H1 (cell line): ENCODE measurements around the gene MIB1. TPM values are rescaled to one million over a fixed set of nuclear protein-coding genes. Genes with fewer than 3 reads are reported as not detected.

Experiments
- CTCF ChIA-PET: fragments of 300-600 bp; sonication (Branson Sonifier 250); formaldehyde crosslinking; loops from one replicate; lab custom pipeline; 2021; ENCODE audit not compliant: partially characterized antibody; lab: Charles Lee
- POLR2A ChIA-PET: fragments of 300-600 bp; sonication (Branson Sonifier 250); formaldehyde crosslinking; loops from one replicate; lab custom pipeline; 2021; ENCODE audit warnings: inconsistent platforms; ENCODE audit not compliant: partially characterized antibody; lab: Charles Lee
- DNase-seq, 2 experiments: peaks; one replicate each; pipeline versions ENCODE4 v3.0.0 to v3.0.0-alpha.2; 2010 to 2022; ENCODE audit warnings: low spot score in 2 of 2, low read depth in 1 of 2, mixed read lengths in 1 of 2
- FAIRE-seq: peaks from 2 replicates; lab custom pipeline; 2011; peaks lifted over from hg19 to GRCh38; lab: Jason Lieb, UNC
- H2AFZ ChIP-seq: 2 replicates; pipeline ENCODE4 v1.8.1; 2012; ENCODE audit warnings: low read length, inconsistent platforms
- H2AK5ac ChIP-seq: 2 replicates; pipeline ENCODE4 v1.6.1; 2013; ENCODE audit warnings: low read depth, low read length
- H2BK120ac ChIP-seq: replicated peaks from 2 replicates; pipeline ENCODE3; 2013; ENCODE audit warnings: low read depth, low read length, inconsistent platforms
- H2BK12ac ChIP-seq: 2 replicates; pipeline ENCODE4 v1.6.1; 2013; ENCODE audit warnings: low read depth, low read length
- H2BK15ac ChIP-seq: 2 replicates; pipeline ENCODE4 v1.6.1; 2013; ENCODE audit warnings: low read length
- H2BK20ac ChIP-seq: 2 replicates; pipeline ENCODE4 v1.6.1; 2013; ENCODE audit warnings: low read length
- H2BK5ac ChIP-seq: 2 replicates; pipeline ENCODE4 v1.6.1; 2013; ENCODE audit warnings: low read depth, low read length
- H3K14ac ChIP-seq: 2 replicates; pipeline ENCODE4 v1.6.1; 2013; ENCODE audit warnings: inconsistent platforms; ENCODE audit not compliant: insufficient read length
- H3K18ac ChIP-seq: 2 replicates; pipeline ENCODE4 v1.6.1; 2013; ENCODE audit warnings: low read length; ENCODE audit errors: extremely low read depth
- H3K23ac ChIP-seq: 2 replicates; pipeline ENCODE4 v1.6.1; 2013; ENCODE audit warnings: inconsistent platforms; ENCODE audit not compliant: insufficient read length
- H3K23me2 ChIP-seq: 2 replicates; pipeline ENCODE4 v1.6.1; 2013; ENCODE audit warnings: low read depth, low read length
- H3K27ac ChIP-seq: 2 replicates; pipeline ENCODE4 v1.6.1; 2011; ENCODE audit warnings: low read depth, low read length, inconsistent platforms
- H3K27me3 ChIP-seq, 4 experiments: replicated peaks in 1 of 4; 1 replicate in 1 of 4; 2 replicates in 3 of 4; pipeline versions ENCODE4 v1.6.1 to v1.8.1; 2011 to 2013; ENCODE audit warnings: low read length in 3 of 4, mild to moderate bottlenecking in 3 of 4, inconsistent platforms in 2 of 4, mixed read lengths in 2 of 4, moderate library complexity in 1 of 4; ENCODE audit not compliant: control insufficient read depth in 3 of 4, insufficient read depth in 3 of 4; ENCODE audit errors: extremely low read depth in 1 of 4
- H3K36me3 ChIP-seq, 4 experiments: 2 replicates each; pipeline versions ENCODE4 v1.6.1 to v1.8.1; 2011 to 2013; ENCODE audit warnings: mild to moderate bottlenecking in 4 of 4, low read length in 3 of 4, moderate library complexity in 2 of 4, control low read depth in 1 of 4, inconsistent platforms in 1 of 4; ENCODE audit not compliant: insufficient read depth in 4 of 4, control insufficient read depth in 2 of 4
- H3K4ac ChIP-seq: replicated peaks from 2 replicates; pipeline ENCODE3; 2013; ENCODE audit warnings: low read length, low read depth, mixed read lengths, inconsistent platforms; ENCODE audit not compliant: insufficient read length
- H3K4me1 ChIP-seq, 4 experiments: replicated peaks in 1 of 4; 1 replicate in 1 of 4; 2 replicates in 3 of 4; pipeline versions ENCODE4 v1.6.1 to v1.8.1; 2011 to 2013; ENCODE audit warnings: low read length in 3 of 4, inconsistent platforms in 2 of 4, mixed read lengths in 1 of 4; ENCODE audit not compliant: insufficient read depth in 4 of 4, control insufficient read depth in 3 of 4
- H3K4me2 ChIP-seq, 2 experiments: 2 replicates each; pipeline versions ENCODE4 v1.6.1 to v1.8.1; 2011 to 2013; ENCODE audit warnings: low read depth in 2 of 2, low read length in 2 of 2, control low read depth in 1 of 2, inconsistent platforms in 1 of 2, mild to moderate bottlenecking in 1 of 2; ENCODE audit not compliant: insufficient read depth in 1 of 2
- H3K4me3 ChIP-seq, 4 experiments: fragments of 200-600, 300-600 bp in 1 of 4; sonication (generic), shearing (Covaris generic), sonication (Bioruptor Twin) in 1 of 4; 2 replicates each; pipeline versions ENCODE4 v1.5.1 to v1.8.1; 2011 to 2016; ENCODE audit warnings: low read length in 4 of 4, low read depth in 3 of 4, control low read depth in 2 of 4, inconsistent platforms in 2 of 4, mild to moderate bottlenecking in 2 of 4, mixed read lengths in 1 of 4, moderate library complexity in 1 of 4; ENCODE audit not compliant: insufficient read depth in 2 of 4; ENCODE audit errors: extremely low read depth in 1 of 4
- H3K56ac ChIP-seq: replicated peaks from 2 replicates; pipeline ENCODE3; 2013; ENCODE audit warnings: low read depth, mild to moderate bottlenecking, mixed read lengths, low read length, inconsistent platforms; ENCODE audit not compliant: insufficient read length
- H3K79me1 ChIP-seq: 2 replicates; pipeline ENCODE4 v1.6.1; 2013; ENCODE audit warnings: low read depth, low read length, control low read depth
- H3K79me2 ChIP-seq, 2 experiments: 2 replicates each; pipeline versions ENCODE4 v1.6.1 to v1.8.1; 2012 to 2013; ENCODE audit warnings: low read length in 2 of 2, mild to moderate bottlenecking in 2 of 2, inconsistent platforms in 1 of 2; ENCODE audit not compliant: insufficient read depth in 2 of 2, control insufficient read depth in 1 of 2
- H3K9ac ChIP-seq, 4 experiments: replicated peaks in 1 of 4; 1 replicate in 1 of 4; 2 replicates in 3 of 4; pipeline versions ENCODE4 v1.6.1 to v1.8.1; 2011 to 2013; ENCODE audit warnings: low read depth in 3 of 4, low read length in 3 of 4, control low read depth in 2 of 4, mild to moderate bottlenecking in 2 of 4, moderate library complexity in 2 of 4, inconsistent platforms in 1 of 4; ENCODE audit errors: extremely low read depth in 1 of 4
- H3K9me3 ChIP-seq, 2 experiments: 2 replicates each; pipeline versions ENCODE4 v1.6.1 to v1.8.1; 2012 to 2013; ENCODE audit warnings: mild to moderate bottlenecking in 2 of 2, moderate library complexity in 2 of 2, control low read depth in 1 of 2, inconsistent platforms in 1 of 2, low read depth in 1 of 2, low read length in 1 of 2, mixed read lengths in 1 of 2; ENCODE audit not compliant: insufficient read depth in 2 of 2
- H4K20me1 ChIP-seq, 2 experiments: replicated peaks in 1 of 2; 2 replicates each; pipeline versions ENCODE3 to v1.8.1; 2011 to 2013; ENCODE audit warnings: inconsistent platforms in 2 of 2, low read length in 2 of 2, mild to moderate bottlenecking in 1 of 2; ENCODE audit not compliant: insufficient read depth in 2 of 2, control insufficient read depth in 1 of 2
- H4K5ac ChIP-seq: 2 replicates; pipeline ENCODE4 v1.6.1; 2013; ENCODE audit warnings: low read length, low read depth, mixed read lengths, inconsistent platforms; ENCODE audit not compliant: insufficient read length
- H4K8ac ChIP-seq: 2 replicates; pipeline ENCODE4 v1.8.0; 2013; ENCODE audit warnings: mild to moderate bottlenecking, moderate library complexity, low read length, inconsistent platforms; ENCODE audit not compliant: insufficient read depth; ENCODE audit errors: extremely low read depth
- H4K91ac ChIP-seq: replicated peaks from 2 replicates; pipeline ENCODE3; 2013; ENCODE audit warnings: low read length, mixed read lengths, inconsistent platforms; ENCODE audit not compliant: insufficient read length
- FOSL1 ChIP-seq: IDR thresholded peaks from 2 replicates; pipeline ENCODE4 v1.6.1; 2011; ENCODE audit warnings: mild to moderate bottlenecking, low read depth, low read length, moderate library complexity; ENCODE audit not compliant: insufficient read depth
- GTF2F1 ChIP-seq: IDR thresholded peaks from 2 replicates; pipeline ENCODE4 v1.6.1; 2012; ENCODE audit warnings: low read depth, low read length, improper control_type of control experiment, borderline replicate concordance
- JUN ChIP-seq: IDR thresholded peaks from 2 replicates; pipeline ENCODE4 v1.6.1; 2011; ENCODE audit warnings: low read depth, mild to moderate bottlenecking, improper control_type of control experiment, low read length
- JUND ChIP-seq: IDR thresholded peaks from 2 replicates; pipeline ENCODE4 v1.6.1; 2011; ENCODE audit warnings: mild to moderate bottlenecking, improper control_type of control experiment, low read length
- PHF8 ChIP-seq: fragments of 200-600 bp; sonication (generic); conservative IDR thresholded peaks from 2 replicates; pipeline ENCODE4 v1.7.1; 2012; ENCODE audit warnings: low read depth, mild to moderate bottlenecking, inconsistent platforms, low read length, moderate library complexity
- RXRA ChIP-seq: IDR thresholded peaks from 2 replicates; pipeline ENCODE4 v1.6.1; 2011; ENCODE audit warnings: low read depth, mild to moderate bottlenecking, low read length, moderate library complexity; ENCODE audit not compliant: insufficient read depth
- WGBS, 2 experiments: shearing (Covaris generic) in 1 of 2; methylation state at CpG; one replicate each; pipeline versions ENCODE4 v1.1.6 to v1.1.7; 2013 to 2015; ENCODE audit warnings: low lambda C conversion rate in 2 of 2, mixed read lengths in 2 of 2, inconsistent platforms in 1 of 2, low coverage in 1 of 2, missing lambda C conversion rate in 1 of 2; ENCODE audit not compliant: insufficient replicate concordance in 2 of 2, insufficient coverage in 1 of 2, insufficient read length in 1 of 2; ENCODE audit errors: extremely low coverage in 1 of 2, missing lambda C conversion rate in 1 of 2; 5-methylcytosine and 5-hydroxymethylcytosine counted together
- polyA plus RNA-seq, 7 experiments: library from polyadenylated mRNA; depleted of rRNA in 3 of 7; stranded (reverse) in 5 of 7; unstranded in 2 of 7; fragments of >200 nt in 5 of 7; fragments of 200-250 nt in 2 of 7; gene quantifications; 1 replicate in 5 of 7; 2 replicates in 1 of 7; 4 replicates in 1 of 7; pipeline versions ENCODE4 v1.2.1 to v1.2.3, GENCODE V29; 2011 to 2013; ENCODE audit warnings: missing spikeins in 2 of 7, mixed read lengths in 2 of 7
- total RNA-seq: library from RNA; stranded (reverse); fragmentation: NEBNext Ultra II Directional; extraction: Animal tissue kit (Norgen Biotek cat#: 25700); gene quantifications from 2 replicates; pipeline ENCODE4 v1.2.1, GENCODE V29; 2021

MIB1 gene
- total and polyA plus RNA-seq, 2 of the 8 experiments (the other 6 are each of a cell fraction or from before 2014, with no cell fraction given): 8.2 to 60.3 TPM

- H3K14ac ChIP-seq: no peak overlapping the region
- peaks cover 0 to 3% of the 10 kb centered on the region in 2 experiments for H4K20me1 ChIP-seq
- CTCF ChIA-PET: no interaction called here
- TF ChIP-seq JUN (no peak), JUND (no peak), GTF2F1 (no peak), RXRA (no peak), PHF8 (no peak), FOSL1 (no peak)
- no peak overlapping the region for H3K4me3 ChIP-seq
- no peak overlapping the region for H3K56ac ChIP-seq
- no peak overlapping the region for H4K5ac ChIP-seq
- no peaks in the 10 kb centered on the region for H3K23me2 ChIP-seq
- 85% methylated on average over 2 of the region's 2 CpGs; no CpG with 5 or more reads in 1 of the 2 experiments for WGBS, 2 experiments
- H3K36me3 ChIP-seq: peaks cover 2 to 35% (median 7%) of the 10 kb centered on the region in 4 experiments; a peak in 6 of 8 replicates
- no peak overlapping the region for H4K91ac ChIP-seq
- H3K18ac ChIP-seq: no peak overlapping the region
- no peak overlapping the region for H3K23ac ChIP-seq
- H3K4ac ChIP-seq: no peak overlapping the region
- no peak overlapping the region for H2AFZ ChIP-seq
- H3K4me1 ChIP-seq: no peaks in the 10 kb centered on the region
- H3K9me3 ChIP-seq: no peaks in the 10 kb centered on the region
- no peak overlapping the region for H2BK120ac ChIP-seq
- H3K27me3 ChIP-seq: no peaks in the 10 kb centered on the region
- FAIRE-seq (no peak), DNase-seq (no peak)
- no peak overlapping the region for H2BK20ac ChIP-seq
- no peaks in the 10 kb centered on the region; the same call in 1 of the 2 replicates for H3K79me1 ChIP-seq
- no peak overlapping the region for H2BK15ac ChIP-seq
- POLR2A ChIA-PET: no interaction called here
- H4K8ac ChIP-seq: no peak overlapping the region
- H2AK5ac ChIP-seq: no peak overlapping the region
- no peak overlapping the region for H2BK5ac ChIP-seq
- no peak overlapping the region for H3K9ac ChIP-seq
- no peak overlapping the region for H2BK12ac ChIP-seq
- H3K79me2 ChIP-seq: no peaks in the 10 kb centered on the region
- no peak overlapping the region for H3K4me2 ChIP-seq
- H3K27ac ChIP-seq: no peak overlapping the region
Measured at GRCh38 chr18:21865043-21865442, 124.5 kb downstream of the MIB1 start.
